Mesendoderm (in vitro differentiated cells): ENCODE measurements around the gene CCDC39.

Experiments used
- DNase-seq: peaks from one replicate; pipeline ENCODE4 v3.0.0; 2013
- H2AK5ac ChIP-seq: 2 replicates; pipeline ENCODE4 v1.6.1; 2013; ENCODE audit warnings: low read length, inconsistent platforms
- H2BK120ac ChIP-seq: 2 replicates; pipeline ENCODE4 v1.6.1; 2013; ENCODE audit warnings: low read depth, mild to moderate bottlenecking, low read length, moderate library complexity, mixed read lengths
- H2BK15ac ChIP-seq: replicated peaks from 2 replicates; pipeline ENCODE4 v1.6.1; 2013; ENCODE audit warnings: low read depth, mild to moderate bottlenecking, moderate library complexity
- H2BK5ac ChIP-seq: 2 replicates; pipeline ENCODE4 v1.6.1; 2013; ENCODE audit warnings: low read length, inconsistent platforms
- H3K18ac ChIP-seq: 2 replicates; pipeline ENCODE4 v1.6.1; 2013; ENCODE audit warnings: mild to moderate bottlenecking, low read length, mixed read lengths
- H3K23ac ChIP-seq: one replicate; pipeline ENCODE4 v1.6.1; 2013; ENCODE audit warnings: low read length
- H3K27ac ChIP-seq: 2 replicates; pipeline ENCODE4 v1.5.1; 2013; ENCODE audit warnings: low read depth, mild to moderate bottlenecking, inconsistent platforms, low read length, moderate library complexity
- H3K27me3 ChIP-seq: 2 replicates; pipeline ENCODE4 v1.6.1; 2013; ENCODE audit warnings: low read length, control low read depth, mild to moderate bottlenecking, inconsistent platforms; ENCODE audit not compliant: insufficient read depth, poor library complexity
- H3K36me3 ChIP-seq: 2 replicates; pipeline ENCODE4 v1.6.1; 2013; ENCODE audit warnings: low read length, inconsistent platforms; ENCODE audit not compliant: control insufficient read depth, insufficient read depth
- H3K4ac ChIP-seq: one replicate; pipeline ENCODE4 v1.6.1; 2013; ENCODE audit warnings: low read depth, mild to moderate bottlenecking, low read length, moderate library complexity
- H3K4me1 ChIP-seq: 2 replicates; pipeline ENCODE4 v1.6.1; 2013; ENCODE audit warnings: low read depth, low read length, inconsistent platforms; ENCODE audit not compliant: control insufficient read depth
- H3K4me2 ChIP-seq: 2 replicates; pipeline ENCODE4 v1.6.1; 2013; ENCODE audit warnings: low read length
- H3K4me3 ChIP-seq: 2 replicates; pipeline ENCODE4 v1.5.1; 2013; ENCODE audit warnings: mild to moderate bottlenecking, low read length
- H3K56ac ChIP-seq: one replicate; pipeline ENCODE4 v1.6.1; 2013; ENCODE audit warnings: low read length
- H3K79me1 ChIP-seq: 2 replicates; pipeline ENCODE4 v1.6.1; 2013; ENCODE audit warnings: low read length, inconsistent platforms
- H3K79me2 ChIP-seq: 2 replicates; pipeline ENCODE4 v1.6.1; 2013; ENCODE audit warnings: mild to moderate bottlenecking, low read length; ENCODE audit not compliant: control insufficient read depth, insufficient read depth
- H3K9ac ChIP-seq: 2 replicates; pipeline ENCODE4 v1.6.1; 2013; ENCODE audit warnings: low read length, inconsistent platforms
- H4K5ac ChIP-seq: one replicate; pipeline ENCODE4 v1.6.1; 2013; ENCODE audit warnings: low read length
- H4K8ac ChIP-seq: one replicate; pipeline ENCODE4 v1.6.1; 2013; ENCODE audit warnings: low read depth, mild to moderate bottlenecking, control low read depth, low read length, moderate library complexity
- WGBS: extraction: QIAGEN DNeasy Blood & Tissue Kit; methylation state at CpG from one replicate; pipeline ENCODE4 v1.1.7; 2013; ENCODE audit warnings: low lambda C conversion rate, missing lambda C conversion rate; ENCODE audit not compliant: insufficient coverage; ENCODE audit errors: extremely low coverage; 5-methylcytosine and 5-hydroxymethylcytosine counted together

CCDC39 gene

GRCh38 chr3:180700941-180701340 lies 21.7 kb upstream of the CCDC39 start:
- Histone ChIP-seq H3K79me1 (no peaks in the 10 kb centered on the region), H3K36me3 (no peaks in the 10 kb centered on the region), H4K5ac (no peak overlapping the region), H3K9ac (no peak overlapping the region), H3K4me3 (no peak overlapping the region), H3K79me2 (no peaks in the 10 kb centered on the region), H2AK5ac (no peak overlapping the region), H2BK5ac (no peak overlapping the region), H3K27me3 (no peaks in the 10 kb centered on the region), H3K18ac (no peak overlapping the region), H2BK15ac (no peak overlapping the region), H3K4ac (no peak overlapping the region), H2BK120ac (no peak overlapping the region), H3K27ac (no peak overlapping the region), H3K4me2 (no peak overlapping the region), H4K8ac (no peak overlapping the region), H3K56ac (no peak overlapping the region), H3K23ac (no peak overlapping the region), H3K4me1 (no peaks in the 10 kb centered on the region)
- WGBS: no CpG with 5 or more reads among the region's 3 CpGs
- DNase-seq: no peak

GRCh38 chr3:180698760-180699270 lies 19.5 kb upstream of the CCDC39 start:
- H3K18ac ChIP-seq: no peak overlapping the region
- H4K8ac ChIP-seq: no peak overlapping the region
- H2BK5ac ChIP-seq: no peak overlapping the region
- no peaks in the 10 kb centered on the region for H3K36me3 ChIP-seq
- no peak overlapping the region for H4K5ac ChIP-seq
- no peak overlapping the region for H3K9ac ChIP-seq
- no peak overlapping the region for H3K23ac ChIP-seq
- no peaks in the 10 kb centered on the region for H3K79me2 ChIP-seq
- H3K79me1 ChIP-seq: no peaks in the 10 kb centered on the region
- H3K4me2 ChIP-seq: no peak overlapping the region
- H2BK15ac ChIP-seq: no peak overlapping the region
- H3K4me1 ChIP-seq: no peaks in the 10 kb centered on the region
- no peaks in the 10 kb centered on the region for H3K27me3 ChIP-seq
- no peak for DNase-seq
- no CpG with 5 or more reads among the region's 3 CpGs for WGBS
- H2AK5ac ChIP-seq: no peak overlapping the region
- H2BK120ac ChIP-seq: no peak overlapping the region
- H3K4me3 ChIP-seq: no peak overlapping the region
- H3K56ac ChIP-seq: no peak overlapping the region
- H3K27ac ChIP-seq: no peak overlapping the region
- H3K4ac ChIP-seq: no peak overlapping the region

GRCh38 chr3:180694321-180694720 lies 15.0 kb upstream of the CCDC39 start:
- H3K4me1 ChIP-seq: no peaks in the 10 kb centered on the region
- H3K36me3 ChIP-seq: no peaks in the 10 kb centered on the region
- no peaks in the 10 kb centered on the region for H3K79me2 ChIP-seq
- no peak overlapping the region for H2BK15ac ChIP-seq
- no peak overlapping the region for H3K4me2 ChIP-seq
- H2BK120ac ChIP-seq: no peak overlapping the region
- no peak overlapping the region for H3K18ac ChIP-seq
- no peak overlapping the region for H3K9ac ChIP-seq
- H3K4me3 ChIP-seq: no peak overlapping the region
- no peak overlapping the region for H3K56ac ChIP-seq
- H3K27ac ChIP-seq: no peak overlapping the region
- H2AK5ac ChIP-seq: no peak overlapping the region
- no peak overlapping the region for H4K5ac ChIP-seq
- no peaks in the 10 kb centered on the region for H3K27me3 ChIP-seq
- no peak overlapping the region for H3K23ac ChIP-seq
- no peak for DNase-seq
- no peak overlapping the region for H3K4ac ChIP-seq
- no peak overlapping the region for H2BK5ac ChIP-seq
- no peaks in the 10 kb centered on the region for H3K79me1 ChIP-seq
- H4K8ac ChIP-seq: no peak overlapping the region

GRCh38 chr3:180693656-180694055 lies 14.4 kb upstream of the CCDC39 start:
- Histone ChIP-seq H3K4me1 (no peaks in the 10 kb centered on the region), H3K4me2 (no peak overlapping the region), H3K18ac (no peak overlapping the region), H3K27ac (no peak overlapping the region), H2BK5ac (no peak overlapping the region), H3K27me3 (no peaks in the 10 kb centered on the region), H2BK120ac (no peak overlapping the region), H4K5ac (no peak overlapping the region), H3K4me3 (no peak overlapping the region), H3K9ac (no peak overlapping the region), H3K79me2 (no peaks in the 10 kb centered on the region), H3K23ac (no peak overlapping the region), H3K79me1 (no peaks in the 10 kb centered on the region), H3K4ac (no peak overlapping the region), H2AK5ac (no peak overlapping the region), H3K36me3 (no peaks in the 10 kb centered on the region), H2BK15ac (no peak overlapping the region), H3K56ac (no peak overlapping the region), H4K8ac (no peak overlapping the region)
- no CpG with 5 or more reads among the region's 1 CpG for WGBS
- DNase-seq: no peak

GRCh38 chr3:180690061-180690460 lies 10.8 kb upstream of the CCDC39 start:
- no CpG with 5 or more reads among the region's 1 CpG for WGBS
- Histone ChIP-seq H3K4me3 (no peak overlapping the region), H3K79me2 (no peaks in the 10 kb centered on the region), H3K56ac (no peak overlapping the region), H3K36me3 (no peaks in the 10 kb centered on the region), H3K4me2 (no peak overlapping the region), H2BK5ac (no peak overlapping the region), H4K5ac (no peak overlapping the region), H3K23ac (no peak overlapping the region), H2BK15ac (no peak overlapping the region), H2AK5ac (no peak overlapping the region), H3K27me3 (no peaks in the 10 kb centered on the region), H3K79me1 (no peaks in the 10 kb centered on the region), H3K9ac (no peak overlapping the region), H2BK120ac (no peak overlapping the region), H3K4ac (no peak overlapping the region), H3K18ac (no peak overlapping the region), H3K4me1 (no peaks in the 10 kb centered on the region), H4K8ac (no peak overlapping the region), H3K27ac (no peak overlapping the region)
- no peak for DNase-seq

GRCh38 chr3:180684807-180685206 lies 5.5 kb upstream of the CCDC39 start:
- Histone ChIP-seq H4K8ac (no peak overlapping the region), H3K36me3 (no peaks in the 10 kb centered on the region), H3K4ac (no peak overlapping the region), H3K18ac (no peak overlapping the region), H3K27me3 (no peaks in the 10 kb centered on the region), H2BK5ac (no peak overlapping the region), H3K79me1 (no peaks in the 10 kb centered on the region), H2AK5ac (no peak overlapping the region), H3K4me1 (no peaks in the 10 kb centered on the region), H3K27ac (no peak overlapping the region), H2BK120ac (no peak overlapping the region), H2BK15ac (no peak overlapping the region), H3K9ac (no peak overlapping the region), H3K56ac (no peak overlapping the region), H3K4me3 (no peak overlapping the region), H3K23ac (no peak overlapping the region), H4K5ac (no peak overlapping the region), H3K4me2 (no peak overlapping the region), H3K79me2 (no peaks in the 10 kb centered on the region)
- peak; percentile 27 for DNase-seq
- no CpG with 5 or more reads among the region's 3 CpGs for WGBS
